ENCODE measurements around the gene PLAAT2.

Gene PLAAT2

DNA sequence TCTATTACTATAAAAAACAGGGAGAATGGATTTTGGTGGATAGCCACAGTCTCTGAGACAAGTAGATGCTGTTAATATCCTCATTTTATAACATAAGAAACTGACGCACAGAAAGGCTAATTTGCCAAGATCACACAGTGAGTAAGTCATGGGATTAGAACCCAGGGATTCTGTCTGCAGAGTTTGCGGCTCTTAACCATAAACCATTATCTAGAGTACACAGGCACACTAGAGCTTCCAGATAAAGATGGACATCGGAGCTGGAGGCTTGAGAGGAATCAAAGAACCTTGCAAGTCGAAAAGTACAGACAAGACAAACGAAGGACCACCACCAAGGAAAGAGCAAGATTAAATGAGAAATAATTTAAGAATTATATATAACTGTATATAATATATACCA is 46.0 kb downstream of the PLAAT2 start:
- no peak for DNase-seq

DNA sequence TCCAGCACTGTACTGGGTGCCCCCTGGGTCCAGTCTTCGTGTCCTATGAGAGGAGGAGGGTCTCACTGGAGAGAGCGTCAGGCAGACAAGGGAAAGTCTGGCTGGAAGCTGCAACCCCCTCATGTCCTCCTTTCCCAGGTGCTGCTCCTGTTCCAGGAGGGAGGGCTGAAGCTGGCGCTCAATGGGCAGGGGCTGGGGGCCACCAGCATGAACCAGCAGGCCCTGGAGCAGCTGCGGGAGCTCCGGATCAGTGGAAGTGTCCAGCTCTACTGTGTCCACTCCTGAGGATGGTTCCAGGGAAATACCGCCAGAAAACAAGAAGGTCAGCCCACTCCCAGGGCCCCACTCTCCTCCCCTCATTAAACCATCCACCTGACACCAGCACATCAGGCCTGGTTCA is 47.1 kb downstream of the PLAAT2 start:
- no peak for DNase-seq

DNA sequence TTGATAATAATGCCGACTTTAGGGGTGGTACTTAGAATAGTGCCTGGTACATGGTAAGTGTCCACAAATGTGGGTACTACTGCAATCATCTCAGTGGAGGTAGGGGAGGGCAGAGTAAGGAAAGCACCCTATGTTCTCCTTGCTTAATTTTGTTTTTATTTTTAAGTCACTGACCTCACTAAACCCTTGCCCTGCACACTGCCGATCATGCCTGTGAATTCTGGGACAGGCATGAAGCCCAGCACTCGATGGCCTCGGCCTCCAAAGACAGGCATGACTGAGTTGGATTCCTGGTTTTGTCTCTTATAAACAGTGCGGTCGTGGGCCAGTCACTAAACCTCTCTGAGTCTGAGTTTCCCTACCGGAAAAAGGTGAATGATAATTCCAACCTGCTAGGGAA is 50.4 kb downstream of the PLAAT2 start:
- DNase-seq = no peak

DNA sequence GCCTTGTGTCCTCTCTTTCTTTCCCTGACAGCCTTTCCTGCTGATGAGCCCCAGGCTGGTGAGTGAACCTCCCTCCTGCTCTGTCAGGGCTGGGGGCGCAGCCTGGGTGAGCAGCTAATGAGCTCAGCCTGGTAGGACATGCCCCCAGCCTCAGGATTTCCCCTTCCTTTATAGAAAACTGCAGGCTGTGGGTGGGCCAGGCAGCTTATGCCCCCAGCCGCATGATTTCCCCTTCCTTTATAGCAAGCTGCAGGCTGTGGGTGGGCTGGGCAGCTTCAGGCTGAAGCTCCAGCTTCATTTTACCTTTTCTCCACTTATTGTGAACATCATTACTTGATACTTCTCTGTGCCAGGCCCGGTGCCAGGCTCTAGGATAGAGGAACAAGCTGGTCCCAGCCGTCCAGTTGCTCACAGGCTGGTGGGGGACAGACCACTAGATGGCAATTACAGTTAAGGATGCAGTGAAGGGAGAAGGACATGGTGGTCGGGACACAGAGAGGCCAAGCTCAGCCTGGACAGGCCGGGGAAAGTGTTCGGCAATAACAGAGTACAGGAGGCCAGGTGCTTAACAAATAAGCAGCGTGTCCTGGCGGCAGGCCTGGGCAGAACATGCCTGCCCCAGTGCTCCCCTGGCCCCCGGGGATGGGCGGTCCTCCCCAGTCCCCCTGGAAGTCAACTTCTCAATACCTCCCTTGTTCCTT is 52.0 kb downstream of the PLAAT2 start:
- peak in 3 of 14 donors; percentile 1 to 43 (median 23) for DNase-seq

DNA sequence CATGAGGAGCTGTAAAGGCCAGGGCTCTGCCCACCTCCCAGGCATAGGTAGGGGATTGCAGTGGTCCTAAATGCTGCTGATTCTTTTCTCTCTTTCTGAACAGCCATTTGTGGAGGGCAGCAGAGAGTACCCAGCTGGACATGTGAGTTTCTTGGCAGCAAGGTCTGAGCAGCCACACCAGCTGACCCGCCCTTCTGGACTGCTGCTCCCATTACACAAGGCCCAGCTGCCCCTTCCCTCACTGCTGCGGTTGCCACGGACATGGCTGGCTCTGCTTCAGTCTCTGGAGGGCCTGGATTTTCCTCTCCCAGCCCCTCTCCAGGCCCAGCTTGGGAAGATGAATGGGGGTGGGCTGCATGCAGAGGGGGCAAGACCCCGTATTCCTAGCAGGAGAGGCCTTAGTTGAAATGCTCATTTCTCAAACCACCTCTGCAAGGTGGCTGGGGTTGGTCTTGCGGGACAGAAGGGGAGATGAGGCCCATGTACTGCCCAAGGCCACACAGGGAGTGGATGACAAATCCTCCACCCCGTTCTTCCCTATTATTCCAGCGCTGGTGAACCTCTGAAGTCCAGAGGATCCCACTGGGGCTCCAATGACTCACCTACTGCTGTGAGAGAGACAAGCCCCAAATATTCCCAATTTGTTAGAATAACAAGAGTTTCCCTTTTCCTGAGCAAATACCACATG is 52.7 kb downstream of the PLAAT2 start:
- DNase-seq = peak in 12 of 14 donors; percentile 42 to 89 (median 78)

DNA sequence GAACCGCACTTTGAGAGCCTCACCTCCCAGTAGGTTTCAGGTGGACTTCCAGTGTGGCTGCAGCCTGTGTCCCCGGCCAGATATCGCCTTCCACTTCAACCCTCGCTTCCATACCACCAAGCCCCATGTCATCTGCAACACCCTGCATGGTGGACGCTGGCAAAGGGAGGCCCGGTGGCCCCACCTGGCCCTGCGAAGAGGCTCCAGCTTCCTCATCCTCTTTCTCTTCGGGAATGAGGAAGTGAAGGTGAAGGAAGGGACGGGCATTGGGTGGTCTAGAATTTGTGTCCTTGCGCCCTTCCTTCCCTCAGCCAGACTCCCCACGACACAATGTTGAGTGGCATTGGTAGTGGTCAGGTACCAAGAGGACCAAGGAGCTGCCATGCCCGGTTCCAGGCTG is 54.4 kb downstream of the PLAAT2 start:
- no peak for DNase-seq

DNA sequence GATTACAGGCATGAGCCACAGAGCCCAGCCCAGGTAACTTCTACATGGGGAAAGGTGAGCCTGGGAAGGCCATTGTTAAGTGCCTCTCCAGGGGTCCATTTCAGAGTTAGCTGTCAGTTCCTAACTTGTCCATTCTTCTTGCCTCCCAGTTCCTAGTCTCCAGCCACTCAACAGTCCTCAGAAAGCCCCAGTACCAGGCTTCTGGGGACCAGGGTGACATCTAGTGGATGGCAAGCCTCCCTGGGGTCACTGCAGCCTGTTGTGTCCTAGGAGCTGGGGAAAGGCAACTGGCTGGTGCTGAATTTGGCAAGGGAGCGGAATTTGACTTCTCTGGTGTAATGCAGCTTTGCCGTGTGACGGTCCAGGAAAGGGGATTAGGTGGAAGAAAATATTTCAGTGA is 55.2 kb downstream of the PLAAT2 start:
- peak in 10 of 14 donors; percentile 19 to 69 (median 59) for DNase-seq

DNA sequence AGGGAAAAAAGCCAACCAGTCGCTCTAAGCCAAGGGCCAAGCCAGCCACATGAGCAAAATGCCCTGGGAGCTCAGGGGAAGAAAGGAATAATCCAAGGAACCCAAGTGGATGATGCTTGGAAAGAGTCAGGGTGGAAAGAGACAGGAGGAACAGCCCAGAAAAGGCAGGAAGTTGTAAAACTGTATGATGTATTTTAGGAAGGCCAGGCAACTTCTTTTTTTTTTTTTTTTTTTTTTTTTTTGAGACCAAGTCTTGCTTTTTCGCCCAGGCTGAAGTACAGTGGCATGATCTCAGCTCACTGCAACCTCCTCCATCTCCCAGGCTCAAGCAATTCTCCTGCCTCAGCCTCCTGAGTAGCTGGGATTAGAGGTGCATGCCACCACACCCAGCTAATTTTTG is 55.7 kb downstream of the PLAAT2 start:
- no peak for DNase-seq

DNA sequence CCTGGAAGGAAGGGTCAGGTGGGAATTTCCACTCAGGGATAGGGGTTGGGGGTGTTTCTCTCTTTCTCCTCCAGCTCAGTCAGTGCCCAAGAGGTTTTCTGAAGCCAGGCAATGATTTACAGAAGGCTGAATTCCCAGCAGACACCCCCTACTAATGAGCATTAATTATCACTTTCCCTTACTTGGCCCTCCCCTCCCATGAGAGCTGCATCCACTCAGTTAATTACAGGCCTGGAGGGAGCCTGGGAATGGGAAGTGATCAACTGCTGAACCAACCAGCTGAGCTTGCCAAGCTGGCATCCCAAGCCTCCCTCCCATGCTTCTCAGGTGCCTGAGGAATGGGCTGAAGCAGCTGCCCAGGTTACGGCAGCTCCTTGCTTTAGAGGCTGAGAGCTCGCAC is 56.3 kb downstream of the PLAAT2 start:
- DNase-seq = no peak

DNA sequence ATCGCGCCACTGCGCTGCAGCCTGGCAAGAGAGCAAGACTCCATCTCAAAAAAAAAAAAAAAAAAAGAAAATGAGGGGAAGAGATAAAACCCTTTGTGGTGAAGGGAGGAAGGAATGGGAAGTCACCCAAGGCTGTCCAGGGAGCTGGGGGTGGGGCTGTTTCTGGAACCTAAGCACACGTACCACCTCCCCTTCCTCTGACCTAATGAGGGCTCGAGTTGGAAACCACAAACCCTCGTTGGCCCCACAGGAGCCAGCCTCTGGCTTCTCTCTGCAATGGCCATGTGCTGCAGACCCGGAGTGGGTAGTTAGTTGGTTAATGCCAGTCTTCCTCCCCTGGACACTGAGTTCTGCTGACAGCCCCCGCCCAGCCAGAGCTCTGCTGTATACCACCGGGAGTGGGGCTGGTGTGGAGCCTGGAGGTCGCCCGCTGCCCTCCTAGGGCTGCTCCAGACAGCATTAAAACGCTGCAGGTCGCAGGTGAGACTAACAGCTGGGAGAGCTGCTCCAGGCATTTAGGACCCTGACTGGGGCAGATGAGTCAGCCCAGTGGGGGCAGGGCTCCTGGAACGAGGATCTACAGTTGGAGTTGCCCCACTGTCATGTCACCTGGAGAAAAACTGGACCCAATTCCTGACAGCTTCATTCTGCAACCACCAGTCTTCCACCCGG is 57.2 kb downstream of the PLAAT2 start, which contains the start of gene LGALS12:
LGALS12 (plus strand) TSS at position 228 of the 672 bp plus-strand sequence; CDS start at position 603, 375 bp downstream.
- DNase-seq = no peak

DNA sequence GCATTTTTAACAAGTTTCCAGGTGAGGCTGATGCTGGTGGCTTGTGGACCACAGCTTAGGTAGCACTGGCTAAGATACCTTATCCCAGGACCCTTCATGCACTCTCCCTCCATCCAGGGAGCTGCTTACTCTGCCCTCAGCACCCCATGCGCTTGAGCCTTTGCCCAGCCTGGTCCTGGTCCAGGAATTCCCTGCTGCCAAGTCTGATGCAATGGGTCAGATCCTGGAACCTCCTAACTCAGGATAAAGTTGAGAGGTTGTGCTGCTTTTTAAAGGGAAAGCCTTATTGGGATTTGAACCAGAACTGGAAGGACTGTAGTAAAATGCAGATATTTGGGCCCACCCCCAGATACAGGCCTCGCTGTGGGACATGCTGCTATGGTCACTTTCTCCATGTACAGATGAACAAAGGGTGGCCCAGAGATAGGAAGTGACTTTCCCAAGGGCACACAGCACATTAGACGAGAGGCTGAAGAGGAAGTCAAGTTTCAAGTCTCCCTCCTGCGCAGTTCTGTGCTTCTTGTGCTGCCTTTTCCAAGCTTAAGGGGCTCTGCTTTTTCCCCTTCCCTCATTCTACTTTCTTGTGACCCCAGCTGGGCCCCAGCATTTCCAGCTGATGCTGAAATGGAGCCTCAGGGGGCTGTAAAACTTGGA is 58.1 kb downstream of the PLAAT2 start:
- peak in 3 of 14 donors; percentile 12 to 16 (median 14) for DNase-seq

DNA sequence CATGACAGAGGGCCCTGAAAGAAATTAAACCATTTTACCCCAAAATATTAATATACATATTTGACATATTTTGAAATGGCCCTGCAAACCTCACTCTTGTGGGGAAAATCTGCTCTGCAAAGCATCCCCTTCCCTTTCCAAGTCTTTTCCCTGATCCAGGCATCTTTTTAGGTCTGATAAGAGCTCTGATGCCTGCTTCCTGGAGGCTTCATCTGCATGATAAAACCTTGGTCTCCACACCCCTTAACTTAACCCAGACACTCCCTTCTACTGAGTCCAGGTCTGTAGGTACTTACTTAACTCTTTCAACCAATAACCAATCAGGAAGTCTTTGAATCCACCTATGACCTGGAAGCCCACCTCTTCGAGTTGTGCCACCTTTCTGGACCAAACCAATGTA is 59.1 kb downstream of the PLAAT2 start:
- no peak for DNase-seq

DNA sequence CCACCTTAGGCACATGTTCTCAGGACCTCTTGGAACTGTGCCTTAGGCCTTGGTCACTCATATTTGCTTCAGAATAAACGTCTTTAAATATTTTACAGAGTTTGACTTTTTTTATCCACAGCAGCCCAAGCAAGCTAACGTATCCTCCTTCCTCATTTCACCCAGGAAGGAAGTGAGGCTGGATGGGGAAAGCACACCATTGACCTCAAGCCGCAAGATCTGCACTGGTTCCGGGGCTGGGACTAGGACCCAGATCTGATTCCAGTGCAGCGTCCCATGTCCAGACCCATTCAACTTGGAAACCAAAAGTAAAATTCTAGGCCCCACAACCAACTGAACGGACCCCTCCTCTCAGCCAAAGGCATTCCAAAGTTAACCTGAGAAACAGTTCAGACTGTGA is 59.7 kb downstream of the PLAAT2 start:
- DNase-seq = no peak
